Nucleus accumbens (tissue), 56 donors: Measurements from ENCODE around the gene LRRC75B.
A peak's percentile ranks its signal among the peaks of the same experiment; 100 is the strongest.
"Not testable (repeated sequence)": the region's sequence is repeated elsewhere in the genome, so short reads cannot be mapped to it uniquely, and the experiment has no call there.

Experiments
- DNase-seq, 56 donors: peaks; one replicate each; lab custom pipeline; 2025; lab: John Stamatoyannopoulos, UW

Gene LRRC75B

GRCh38 chr22:24602847-24603769 is 10.2 kb upstream of the LRRC75B start, which contains the start of gene GGT1:
GGT1 (plus strand) TSS chr22:24603193; CDS start chr22:24611082, 7,889 bp downstream.
- DNase-seq = not testable (repeated sequence)

- DNase-seq = not testable (repeated sequence)
Measured at GRCh38 chr22:24602105-24602749, 9.4 kb upstream of the LRRC75B start.

GRCh38 chr22:24601217-24602104 is 8.6 kb upstream of the LRRC75B start:
- DNase-seq = peak in 1 of 56 donors; percentile 22

GRCh38 chr22:24599958-24600715 is 7.3 kb upstream of the LRRC75B start:
- DNase-seq = not testable (repeated sequence)

DNA sequence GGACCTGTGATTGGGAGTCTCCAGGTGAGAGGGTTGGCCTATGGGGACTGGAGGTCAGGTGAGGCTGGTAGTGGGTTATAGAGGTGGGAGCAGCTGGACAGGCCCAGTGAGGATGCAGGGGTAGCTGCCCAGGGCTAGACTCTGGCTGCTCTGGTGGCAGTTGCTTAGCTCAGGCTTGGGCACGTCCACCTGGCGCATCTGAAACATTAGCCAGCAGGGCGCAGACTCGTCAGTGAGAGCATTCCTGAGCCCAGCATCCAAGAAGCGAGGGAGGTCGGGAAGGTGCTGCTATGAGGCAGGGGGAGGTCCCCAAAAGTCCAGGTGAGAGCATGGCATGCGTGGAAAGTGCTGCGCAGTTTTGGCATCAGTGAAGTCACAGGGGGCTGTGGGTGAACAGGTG is 6.6 kb upstream of the LRRC75B start:
- DNase-seq = no peak

DNA sequence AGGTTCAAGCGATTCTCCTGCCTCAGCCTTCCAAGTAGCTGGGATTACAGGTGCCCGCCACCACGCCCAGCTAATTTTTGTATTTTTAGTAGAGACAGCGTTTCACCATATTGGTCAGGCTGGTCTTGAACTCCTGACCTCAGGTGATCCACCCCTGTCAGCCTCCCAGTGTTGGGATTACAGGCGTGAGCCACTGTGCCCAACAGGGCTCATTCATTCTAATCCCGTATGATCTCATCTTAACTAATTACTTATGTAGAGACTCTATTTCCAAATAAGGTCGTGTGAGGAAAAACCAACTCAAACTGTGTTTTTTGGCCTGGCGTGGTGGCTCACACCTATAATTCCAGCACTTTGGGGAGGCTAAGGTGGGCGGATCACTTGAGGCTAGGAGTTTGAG is 4.2 kb upstream of the LRRC75B start:
- not testable (repeated sequence) for DNase-seq

GRCh38 chr22:24595863-24596262 is 3.0 kb upstream of the LRRC75B start:
- DNase-seq = no peak

DNA sequence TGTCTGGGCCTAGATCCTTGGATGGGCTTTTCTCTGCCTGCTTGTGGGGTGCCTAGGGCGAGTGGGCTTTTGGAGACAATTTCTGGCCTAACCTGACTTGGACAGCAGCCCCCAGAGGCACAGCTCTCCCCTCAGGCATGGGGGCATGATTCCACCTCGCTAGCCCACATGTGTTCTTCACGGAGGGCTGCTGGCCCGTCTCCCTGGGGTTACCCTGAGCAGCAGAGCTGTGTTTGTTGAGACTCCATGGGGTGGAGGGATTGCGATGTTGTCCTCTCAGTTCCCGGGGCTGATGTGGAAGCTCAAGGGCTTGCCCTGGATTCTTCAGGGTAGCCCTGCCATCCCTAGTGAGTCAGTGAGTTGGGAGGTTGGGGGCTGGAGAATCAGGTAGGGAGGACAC is 2.4 kb upstream of the LRRC75B start:
- DNase-seq = no peak

GRCh38 chr22:24594569-24595120 is 1.8 kb upstream of the LRRC75B start:
- no peak for DNase-seq

DNA sequence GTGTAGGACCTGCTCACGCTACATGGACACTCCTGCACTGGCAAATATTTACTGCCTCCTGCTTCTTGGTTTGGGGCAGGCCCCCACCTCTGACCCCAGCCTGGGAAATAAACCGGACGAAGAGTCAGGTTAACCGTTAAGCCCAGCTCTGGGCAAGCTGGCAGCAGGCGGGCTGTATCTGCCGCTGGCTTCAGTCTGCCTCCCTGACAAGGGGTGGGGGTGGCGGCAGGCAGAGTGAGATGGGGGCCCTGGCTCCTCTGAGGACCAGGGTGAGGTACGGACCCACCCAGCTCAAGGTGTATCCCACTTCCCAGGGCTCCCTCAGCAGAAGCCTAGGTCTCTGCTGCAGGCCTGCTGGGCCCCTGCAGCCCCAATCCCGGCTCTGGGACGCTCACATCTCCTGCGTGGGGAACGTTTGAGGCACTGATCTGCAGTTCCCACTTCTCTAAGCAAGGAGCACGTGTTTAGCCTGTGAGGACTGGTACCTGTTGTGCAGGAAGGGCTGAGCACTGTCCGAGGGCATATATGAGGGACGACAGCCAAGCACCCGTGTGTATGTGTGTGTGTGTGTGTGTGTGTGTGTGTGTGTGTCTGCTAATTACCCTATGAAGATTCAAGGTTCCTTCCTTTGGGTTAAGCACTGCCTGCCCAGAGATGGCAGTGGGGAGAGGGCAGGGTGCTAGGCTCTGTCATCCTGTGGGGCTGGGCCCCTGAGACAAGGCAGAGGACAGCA is 1.1 kb upstream of the LRRC75B start:
- no peak for DNase-seq

GRCh38 chr22:24593559-24593835 is 624 bp upstream of the LRRC75B start:
- not testable (repeated sequence) for DNase-seq

- DNase-seq = peak in 6 of 56 donors; percentile 22 to 60 (median 44)
Measured at GRCh38 chr22:24592058-24592850, 619 bp downstream of the LRRC75B start.

GRCh38 chr22:24591286-24591830 is 1.5 kb downstream of the LRRC75B start:
- DNase-seq = no peak

- no peak for DNase-seq
Measured at GRCh38 chr22:24590596-24591173, 2.2 kb downstream of the LRRC75B start.

DNA sequence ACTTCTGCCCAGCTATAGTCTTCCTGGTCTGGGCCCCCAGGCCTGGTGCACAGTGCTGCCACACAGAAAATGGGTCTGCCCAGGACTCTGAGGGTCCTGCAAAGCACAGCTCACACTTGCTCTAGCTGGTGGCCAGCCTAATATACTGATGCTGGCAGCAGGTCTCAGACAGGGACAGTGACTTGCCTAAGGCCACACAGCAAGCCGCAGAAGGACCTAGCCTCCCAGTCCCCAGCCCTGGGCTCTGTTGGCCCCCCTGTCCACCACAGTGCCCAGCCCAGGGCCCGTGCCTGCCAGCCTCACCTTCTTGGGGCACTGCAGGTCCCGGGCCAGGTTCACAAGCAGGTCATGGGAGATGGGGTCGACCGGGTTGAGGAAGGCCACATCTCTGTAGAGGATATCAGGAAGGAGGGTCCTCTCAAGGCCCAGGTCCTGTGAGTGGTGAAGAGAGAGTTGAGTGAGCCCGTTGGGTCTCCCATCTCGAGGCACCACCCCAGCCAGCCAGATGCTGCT is 3.3 kb downstream of the LRRC75B start:
- no peak for DNase-seq

DNA sequence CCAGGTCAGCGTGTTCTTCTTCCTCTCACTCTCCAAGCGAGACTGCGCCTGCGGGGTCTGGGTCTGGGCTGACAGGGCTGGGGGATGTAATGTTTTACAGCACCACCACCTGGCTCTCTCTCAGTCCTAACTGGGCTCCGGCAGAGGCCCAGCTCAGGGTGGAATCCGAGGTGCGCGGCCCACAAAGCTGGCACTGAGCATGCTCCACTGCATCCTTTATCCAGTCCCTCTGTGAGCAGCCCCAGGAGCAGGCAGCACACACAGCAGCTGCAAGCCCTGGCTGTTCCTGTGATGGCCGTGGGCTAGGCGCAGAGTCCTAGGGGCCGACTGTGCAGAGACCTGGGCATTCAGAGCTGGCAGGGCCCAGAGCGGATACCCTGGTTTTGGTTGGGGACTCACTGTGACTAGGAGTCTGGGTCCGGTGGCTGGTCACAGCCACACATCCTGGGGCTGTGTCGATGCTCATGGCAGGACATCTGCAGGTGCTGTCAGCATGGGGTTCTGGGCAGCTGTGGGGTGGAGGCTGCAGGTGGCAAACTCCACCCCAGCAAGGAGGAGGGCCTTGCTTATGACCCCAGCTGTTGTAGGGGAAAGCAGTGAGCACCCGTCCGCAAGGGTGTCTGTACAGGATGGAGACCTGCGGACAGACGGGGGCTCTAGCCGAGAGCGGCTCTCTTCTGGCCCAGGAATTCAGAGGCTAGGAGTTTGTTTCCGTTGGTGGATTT is 4.0 kb downstream of the LRRC75B start:
- peak in 3 of 56 donors; percentile 57 to 69 (median 64) for DNase-seq

GRCh38 chr22:24588381-24588756 is 4.5 kb downstream of the LRRC75B start:
- peak; percentile 24 to 96 (median 89) for DNase-seq
